A673 (cell line): ENCODE data around the gene MVB12B.

Experiments used
- EZH2 ChIP-seq: fragments of 200-600 bp; sonication (generic); IDR thresholded peaks from 2 replicates; pipeline ENCODE4 v1.6.1; 2017; ENCODE audit warnings: borderline replicate concordance, low read depth, mild to moderate bottlenecking, mixed read lengths, antibody characterized with exemption, low read length; ENCODE audit not compliant: poor library complexity, severe bottlenecking
- TF ChIP-seq, protein P1 (sequence below): fragments of 300-800, 200-600 bp; sonication (generic); conservative IDR thresholded peaks from 2 replicates; pipeline ENCODE4 v1.5.1; 2017; ENCODE audit warnings: low read depth, mild to moderate bottlenecking, antibody characterized with exemption, low read length, moderate library complexity, mixed read lengths

- no peak for TF ChIP-seq EZH2
- TF ChIP-seq, protein P1, sequence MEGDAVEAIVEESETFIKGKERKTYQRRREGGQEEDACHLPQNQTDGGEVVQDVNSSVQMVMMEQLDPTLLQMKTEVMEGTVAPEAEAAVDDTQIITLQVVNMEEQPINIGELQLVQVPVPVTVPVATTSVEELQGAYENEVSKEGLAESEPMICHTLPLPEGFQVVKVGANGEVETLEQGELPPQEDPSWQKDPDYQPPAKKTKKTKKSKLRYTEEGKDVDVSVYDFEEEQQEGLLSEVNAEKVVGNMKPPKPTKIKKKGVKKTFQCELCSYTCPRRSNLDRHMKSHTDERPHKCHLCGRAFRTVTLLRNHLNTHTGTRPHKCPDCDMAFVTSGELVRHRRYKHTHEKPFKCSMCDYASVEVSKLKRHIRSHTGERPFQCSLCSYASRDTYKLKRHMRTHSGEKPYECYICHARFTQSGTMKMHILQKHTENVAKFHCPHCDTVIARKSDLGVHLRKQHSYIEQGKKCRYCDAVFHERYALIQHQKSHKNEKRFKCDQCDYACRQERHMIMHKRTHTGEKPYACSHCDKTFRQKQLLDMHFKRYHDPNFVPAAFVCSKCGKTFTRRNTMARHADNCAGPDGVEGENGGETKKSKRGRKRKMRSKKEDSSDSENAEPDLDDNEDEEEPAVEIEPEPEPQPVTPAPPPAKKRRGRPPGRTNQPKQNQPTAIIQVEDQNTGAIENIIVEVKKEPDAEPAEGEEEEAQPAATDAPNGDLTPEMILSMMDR, result no peak
Observed at GRCh38 chr9:126485662-126486061, 159.0 kb downstream of the MVB12B start.
